Endothelial cell of umbilical vein (primary cell): ENCODE measurements around the gene CACNB4. TPM values are rescaled to one million over a fixed set of nuclear protein-coding genes. Genes with fewer than 3 reads are reported as not detected.
A peak's percentile ranks its signal among the peaks of the same experiment; 100 is the strongest.

ENCODE experiments used
- BruUV-seq: library from RNA; stranded (reverse); fragments of 400-500 nt; replicated peaks from 2 replicates; lab custom pipeline; 2021; lab: Mats Ljungman, UMichigan
- CTCF ChIA-PET: fragments of 300-600, 350-600 bp; sonication (Branson Sonifier 250); formaldehyde crosslinking; loops from one replicate; lab custom pipeline; 2021; ENCODE audit warnings: antibody characterized with exemption, inconsistent platforms; lab: Charles Lee
- POLR2A ChIA-PET: fragments of 300-600, 350-600 bp; sonication (Branson Sonifier 250); formaldehyde crosslinking; loops from one replicate; lab custom pipeline; 2021; ENCODE audit warnings: antibody characterized with exemption, inconsistent platforms; lab: Charles Lee
- DNase-seq: peaks from one replicate; pipeline ENCODE4 v3.0.0-alpha.2; 2011; ENCODE audit warnings: low read depth, low spot score
- FAIRE-seq: peaks from 2 replicates; lab custom pipeline; 2011; peaks lifted over from hg19 to GRCh38; lab: Jason Lieb, UNC
- H2AFZ ChIP-seq: 2 replicates; pipeline ENCODE4 v1.6.0; 2012; ENCODE audit warnings: low read depth, low read length, control low read depth, inconsistent platforms
- H3K27ac ChIP-seq: 2 replicates; pipeline ENCODE4 v1.5.1; 2011; ENCODE audit warnings: low read depth, mild to moderate bottlenecking, control low read depth, low read length, moderate library complexity; ENCODE audit not compliant: insufficient read depth
- H3K27me3 ChIP-seq, 2 experiments: 2 replicates each; pipeline versions ENCODE4 v1.6.0 to v1.6.1; 2011; ENCODE audit warnings: low read length in 2 of 2, mixed read lengths in 1 of 2; ENCODE audit not compliant: control insufficient read depth in 2 of 2, insufficient read depth in 2 of 2
- H3K36me3 ChIP-seq, 2 experiments: 2 replicates in 1 of 2; 3 replicates in 1 of 2; pipeline ENCODE4 v1.5.1; 2011; ENCODE audit warnings: low read length in 2 of 2, mild to moderate bottlenecking in 1 of 2, moderate library complexity in 1 of 2; ENCODE audit not compliant: control insufficient read depth in 2 of 2, insufficient read depth in 2 of 2; ENCODE audit errors: extremely low read depth in 1 of 2
- H3K4me1 ChIP-seq: 3 replicates; pipeline ENCODE4 v1.5.1; 2011; ENCODE audit warnings: mild to moderate bottlenecking, low read length; ENCODE audit not compliant: control insufficient read depth, insufficient read depth; ENCODE audit errors: extremely low read depth
- H3K4me2 ChIP-seq: 2 replicates; pipeline ENCODE4 v1.6.1; 2011; ENCODE audit warnings: low read length, control low read depth, mixed read lengths; ENCODE audit not compliant: insufficient read depth
- H3K4me3 ChIP-seq, 3 experiments: fragments of 200-600 bp in 1 of 3; sonication (generic), shearing (Covaris generic) in 1 of 3; replicated peaks in 1 of 3; 2 replicates each; pipeline ENCODE4 v1.5.1; 2011 to 2016; ENCODE audit warnings: control low read depth in 3 of 3, low read length in 3 of 3, mild to moderate bottlenecking in 2 of 3, inconsistent platforms in 1 of 3, low read depth in 1 of 3, moderate library complexity in 1 of 3; ENCODE audit not compliant: insufficient read depth in 1 of 3
- H3K79me2 ChIP-seq: 2 replicates; pipeline ENCODE4 v1.6.0; 2012; ENCODE audit warnings: low read length, inconsistent platforms; ENCODE audit not compliant: control insufficient read depth, insufficient read depth
- H3K9ac ChIP-seq: replicated peaks from 2 replicates; pipeline ENCODE3; 2011; ENCODE audit warnings: low read length, control low read depth; ENCODE audit not compliant: insufficient read depth; ENCODE audit errors: extremely low read depth
- H3K9me1 ChIP-seq: replicated peaks from 3 replicates; pipeline ENCODE4 v1.6.0; 2011; ENCODE audit warnings: mild to moderate bottlenecking, low read length; ENCODE audit not compliant: control insufficient read depth, insufficient read depth; ENCODE audit errors: extremely low read depth
- H3K9me3 ChIP-seq: replicated peaks from 2 replicates; pipeline ENCODE4 v1.5.1; 2012; ENCODE audit warnings: low read length, inconsistent platforms; ENCODE audit not compliant: control insufficient read depth, insufficient read depth
- H4K20me1 ChIP-seq: replicated peaks from 2 replicates; pipeline ENCODE3; 2011; ENCODE audit warnings: mild to moderate bottlenecking, low read length; ENCODE audit not compliant: control insufficient read depth, insufficient read depth; ENCODE audit errors: extremely low read depth
- EZH2 ChIP-seq: IDR thresholded peaks from 2 replicates; pipeline ENCODE4 v1.6.1; 2012; ENCODE audit warnings: borderline replicate concordance, low read depth, mild to moderate bottlenecking, moderate library complexity, low read length, inconsistent platforms; ENCODE audit not compliant: severe bottlenecking
- GATA2 ChIP-seq: IDR thresholded peaks from 2 replicates; pipeline ENCODE4 v1.7.0; 2011; ENCODE audit warnings: low read depth, mild to moderate bottlenecking, moderate library complexity, mixed read lengths, low read length; ENCODE audit not compliant: insufficient read length, insufficient read depth
- JUN ChIP-seq: IDR thresholded peaks from 2 replicates; pipeline ENCODE4 v1.6.1; 2011; ENCODE audit warnings: borderline replicate concordance, low read depth; ENCODE audit not compliant: insufficient read length, insufficient read depth
- MAX ChIP-seq: IDR thresholded peaks from 2 replicates; pipeline ENCODE4 v1.6.1; 2011; ENCODE audit not compliant: insufficient read depth, insufficient read length
- MYC ChIP-seq: IDR thresholded peaks from one replicate; pipeline ENCODE4 v1.6.1; 2011; ENCODE audit warnings: mild to moderate bottlenecking, low read depth, low read length
- POLR2A ChIP-seq: IDR thresholded peaks from 2 replicates; pipeline ENCODE4 v1.6.1; 2012; ENCODE audit warnings: low read depth, mild to moderate bottlenecking, control low read depth, low read length
- dilution Hi-C: fragments of 300-500 bp; cut with MboI; formaldehyde crosslinking; loops from one replicate; pipeline ENCODE4 v1.15.0; 2019; ENCODE audit warnings: low sequenced_read_pairs; ENCODE audit not compliant: extremely low pct_ligation_motif_present
- intact Hi-C: fragments of 100-400 bp; cut with micrococcal nuclease; formaldehyde crosslinking; loops from one replicate; pipeline ENCODE4 v1.10.0; 2022
- polyA plus RNA-seq, 4 experiments: library from polyadenylated mRNA; depleted of rRNA in 3 of 4; stranded (reverse) in 3 of 4; unstranded in 1 of 4; fragments of >200 nt; gene quantifications; 2 replicates each; pipeline versions ENCODE4 v1.2.1 to v1.2.3, GENCODE V29; 2011 to 2012; ENCODE audit warnings: missing spikeins in 1 of 4
- total RNA-seq: library from RNA; stranded (reverse); gene quantifications from 2 replicates; pipeline ENCODE4 v1.2.3, GENCODE V29; 2021

Gene CACNB4
- total and polyA plus RNA-seq, 2 donors (not counting 3 experiments of a cell fraction or from before 2014, with no cell fraction given), result 0.23 to 0.58 TPM

GRCh38 chr2:152037743-152038435, 61.0 kb downstream of the CACNB4 start:
- Histone ChIP-seq H3K36me3 (no peaks in the 10 kb centered on the region), H3K4me1 (peaks cover 3% of the 10 kb centered on the region), H3K4me2 (no peak overlapping the region), H2AFZ (peak overlapping the region; percentile 70), H3K9ac (no peak overlapping the region), H3K79me2 (no peaks in the 10 kb centered on the region), H4K20me1 (no peaks in the 10 kb centered on the region), H3K27me3 (peaks cover 4% of the 10 kb centered on the region in 2 experiments), H3K27ac (no peak overlapping the region), H3K9me3 (no peaks in the 10 kb centered on the region), H3K9me1 (no peaks in the 10 kb centered on the region), H3K4me3 (no peak overlapping the region)
- dilution Hi-C loops, result no loop called here
- DNase-seq (no peak), FAIRE-seq (no peak)
- intact Hi-C loops, result loop anchor here (1.0 to 5.0 kb wide), 6 partner anchors 137 to 1441 kb away; partner anchors contain the start of genes RPRM and STAM2
- POLR2A ChIA-PET, result no interaction called here
- TF ChIP-seq MYC (no peak), GATA2 (no peak), MAX (no peak), POLR2A (no peak), JUN (no peak), EZH2 (no peak)
- CTCF ChIA-PET, result interaction anchor here (0.8 to 2.7 kb wide), 10 partner anchors 9 to 1442 kb away, joined by 3 to 18 read pairs (median 4); partner anchors contain the start of gene STAM2
- no TSS peak for BruUV-seq
